Measurements from ENCODE around the gene SLC39A3. TPM values are rescaled to one million over a fixed set of nuclear protein-coding genes. Genes with fewer than 3 reads are reported as not detected.
A peak's percentile ranks its signal among the peaks of the same experiment; 100 is the strongest.

Gene SLC39A3
- total RNA-seq, 1 experiment from 2014 or later: 39.1 TPM

GRCh38 chr19:2720777-2721569 lies 18.8 kb downstream of the SLC39A3 start, which contains the start of gene DIRAS1:
DIRAS1 (minus strand) TSS chr19:2721372; CDS start chr19:2717806, 3,566 bp downstream.
- H4K20me1 ChIP-seq (ENCODE audit: insufficient read depth): no peaks in the 10 kb centered on the region
- intact Hi-C loops (cut with micrococcal nuclease): no loop called here
- no peaks in the 10 kb centered on the region for H3K27me3 ChIP-seq (ENCODE audit: insufficient read depth, low read length)
- peak; percentile 44 for ATAC-seq
- RAD21 ChIA-PET (ENCODE audit: low non-redundant PET in 1 of 2, low total read pairs in 2 of 2, uncharacterized antibody in 2 of 2, unreplicated experiment in 2 of 2): no interaction called here
- no peak for TF ChIP-seq CTCF (IDR thresholded peaks at IDR 0.05 in 2 of 3, conservative IDR thresholded peaks at IDR 0.05 in 1 of 3; ENCODE audit: borderline replicate concordance in 1 of 3, insufficient read depth in 1 of 3, low read depth in 2 of 3, low read length in 2 of 3)
- TF ChIP-seq ZFX (IDR thresholded peaks at IDR 0.05): 0 out of 2 replicates have a peak, but pooled peaks have one; percentile 17
- H3K4me3 ChIP-seq (replicated peaks in 1 of 2; ENCODE audit: low read depth in 1 of 2, low read length in 2 of 2): peak within 1 kb of the TSS; percentile 61 to 73
- peak within 1 kb of the TSS; percentile 72 for H3K9ac ChIP-seq (ENCODE audit: low read length)
- H3K36me3 ChIP-seq (ENCODE audit: control insufficient read depth in 1 of 2, insufficient read depth in 2 of 2, low read length in 2 of 2): no peaks in the 10 kb centered on the region; a peak in 1 of 4 replicates
- H3K9me3 ChIP-seq (ENCODE audit: control insufficient read depth in 1 of 2, insufficient read depth in 1 of 2, low read depth in 1 of 2, low read length in 2 of 2): peaks cover 0 to 1% of the 10 kb centered on the region in 2 experiments; a peak in 1 of 4 replicates
- no TSS peak for BruUV-seq (replicated peaks)
- peaks cover 11% of the 10 kb centered on the region; the same call in 1 of the 2 replicates for H3K79me2 ChIP-seq (ENCODE audit: insufficient read depth, low read length)
- POLR2A ChIA-PET: no interaction called here
- no peaks in the 10 kb centered on the region for H3K9me2 ChIP-seq (ENCODE audit: insufficient read depth)
- CTCF ChIA-PET: no interaction called here
- H3K27ac ChIP-seq (ENCODE audit: low read depth, low read length): peak within 1 kb of the TSS; percentile 57; the same call in 1 of the 2 replicates
- H2AFZ ChIP-seq (ENCODE audit: low read depth, low read length, poor library complexity, severe bottlenecking): no peak within 1 kb of the TSS
- no peak for DNase-seq (ENCODE audit: low read depth, low spot score)
- H3K4me2 ChIP-seq (ENCODE audit: low read length): peak within 1 kb of the TSS; percentile 86
- peaks cover 21 to 41% of the 10 kb centered on the region in 2 experiments for H3K4me1 ChIP-seq (ENCODE audit: control insufficient read depth in 1 of 2, insufficient read depth in 2 of 2, low read length in 2 of 2)

All from HCT116 (cell line).